Trophoblast cell (in vitro differentiated cells and primary cell): ENCODE data around the gene FTL.

Experiments used
- DNase-seq, 2 donors: peaks; one replicate each; pipeline ENCODE4 v3.0.0-alpha.2; 2016
- H2AFZ ChIP-seq: 2 replicates; pipeline ENCODE4 v1.6.1; 2013; ENCODE audit warnings: low read length, moderate library complexity, mild to moderate bottlenecking; ENCODE audit not compliant: insufficient read depth, poor library complexity
- H2AK5ac ChIP-seq: 2 replicates; pipeline ENCODE4 v1.6.1; 2013; ENCODE audit warnings: mild to moderate bottlenecking, low read length
- H2BK120ac ChIP-seq: 2 replicates; pipeline ENCODE4 v1.6.1; 2013; ENCODE audit warnings: low read length, mild to moderate bottlenecking, moderate library complexity; ENCODE audit not compliant: insufficient read depth, poor library complexity
- H2BK12ac ChIP-seq: 2 replicates; pipeline ENCODE4 v1.6.1; 2013; ENCODE audit warnings: mild to moderate bottlenecking, low read length, moderate library complexity
- H2BK5ac ChIP-seq: 2 replicates; pipeline ENCODE4 v1.6.1; 2013; ENCODE audit warnings: low read length, low read depth, moderate library complexity, mild to moderate bottlenecking; ENCODE audit not compliant: poor library complexity
- H3K14ac ChIP-seq: 2 replicates; pipeline ENCODE4 v1.6.1; 2013; ENCODE audit warnings: mild to moderate bottlenecking, low read length
- H3K18ac ChIP-seq: 2 replicates; pipeline ENCODE4 v1.6.1; 2013; ENCODE audit warnings: mild to moderate bottlenecking, low read length
- H3K23ac ChIP-seq: 2 replicates; pipeline ENCODE4 v1.6.1; 2013; ENCODE audit warnings: low read length
- H3K27ac ChIP-seq: 2 replicates; pipeline ENCODE4 v1.5.1; 2013; ENCODE audit warnings: low read depth, mild to moderate bottlenecking, inconsistent platforms, low read length, moderate library complexity
- H3K27me3 ChIP-seq: 2 replicates; pipeline ENCODE4 v1.6.1; 2013; ENCODE audit warnings: inconsistent platforms, mild to moderate bottlenecking, low read length, moderate library complexity; ENCODE audit not compliant: insufficient read depth
- H3K36me3 ChIP-seq, 2 experiments: 1 replicate in 1 of 2; 2 replicates in 1 of 2; pipeline ENCODE4 v1.6.1; 2013; ENCODE audit warnings: low read length in 2 of 2, mild to moderate bottlenecking in 2 of 2, moderate library complexity in 1 of 2; ENCODE audit not compliant: insufficient read depth in 2 of 2, control insufficient read depth in 1 of 2
- H3K4ac ChIP-seq: 2 replicates; pipeline ENCODE4 v1.6.1; 2013; ENCODE audit warnings: low read depth, mild to moderate bottlenecking, low read length, moderate library complexity
- H3K4me1 ChIP-seq, 2 experiments: 1 replicate in 1 of 2; 2 replicates in 1 of 2; pipeline ENCODE4 v1.6.1; 2013; ENCODE audit warnings: low read length in 2 of 2, mild to moderate bottlenecking in 2 of 2, moderate library complexity in 1 of 2; ENCODE audit not compliant: insufficient read depth in 2 of 2, control insufficient read depth in 1 of 2
- H3K4me2 ChIP-seq: 2 replicates; pipeline ENCODE4 v1.6.1; 2013; ENCODE audit warnings: inconsistent platforms, mild to moderate bottlenecking, low read length, moderate library complexity
- H3K4me3 ChIP-seq: 2 replicates; pipeline ENCODE4 v1.5.1; 2013; ENCODE audit warnings: mild to moderate bottlenecking, low read depth, low read length, inconsistent platforms
- H3K79me1 ChIP-seq: one replicate; pipeline ENCODE4 v1.6.1; 2013; ENCODE audit warnings: low read length
- H3K79me2 ChIP-seq: 2 replicates; pipeline ENCODE4 v1.6.1; 2013; ENCODE audit warnings: low read length, mild to moderate bottlenecking; ENCODE audit not compliant: control insufficient read depth, insufficient read depth, poor library complexity
- H3K9ac ChIP-seq: 2 replicates; pipeline ENCODE4 v1.6.1; 2013; ENCODE audit warnings: mild to moderate bottlenecking, low read length
- H3K9me3 ChIP-seq: 2 replicates; pipeline ENCODE4 v1.6.1; 2013; ENCODE audit warnings: low read depth, mild to moderate bottlenecking, control low read depth, inconsistent platforms, low read length; ENCODE audit not compliant: insufficient read depth
- H4K12ac ChIP-seq: 2 replicates; pipeline ENCODE4 v1.6.1; 2013; ENCODE audit warnings: low read depth, mild to moderate bottlenecking, low read length, moderate library complexity
- H4K8ac ChIP-seq: 2 replicates; pipeline ENCODE4 v1.6.1; 2013; ENCODE audit warnings: low read depth, mild to moderate bottlenecking, low read length, moderate library complexity
- H4K91ac ChIP-seq: one replicate; pipeline ENCODE4 v1.6.1; 2013; ENCODE audit warnings: low read depth, mild to moderate bottlenecking, low read length, moderate library complexity
- WGBS: extraction: QIAGEN DNeasy Blood & Tissue Kit; methylation state at CpG from one replicate; pipeline ENCODE4 v1.1.7; 2013; ENCODE audit warnings: missing lambda C conversion rate; ENCODE audit not compliant: insufficient read length, insufficient coverage; ENCODE audit errors: extremely low coverage; 5-methylcytosine and 5-hydroxymethylcytosine counted together

FTL gene

DNA sequence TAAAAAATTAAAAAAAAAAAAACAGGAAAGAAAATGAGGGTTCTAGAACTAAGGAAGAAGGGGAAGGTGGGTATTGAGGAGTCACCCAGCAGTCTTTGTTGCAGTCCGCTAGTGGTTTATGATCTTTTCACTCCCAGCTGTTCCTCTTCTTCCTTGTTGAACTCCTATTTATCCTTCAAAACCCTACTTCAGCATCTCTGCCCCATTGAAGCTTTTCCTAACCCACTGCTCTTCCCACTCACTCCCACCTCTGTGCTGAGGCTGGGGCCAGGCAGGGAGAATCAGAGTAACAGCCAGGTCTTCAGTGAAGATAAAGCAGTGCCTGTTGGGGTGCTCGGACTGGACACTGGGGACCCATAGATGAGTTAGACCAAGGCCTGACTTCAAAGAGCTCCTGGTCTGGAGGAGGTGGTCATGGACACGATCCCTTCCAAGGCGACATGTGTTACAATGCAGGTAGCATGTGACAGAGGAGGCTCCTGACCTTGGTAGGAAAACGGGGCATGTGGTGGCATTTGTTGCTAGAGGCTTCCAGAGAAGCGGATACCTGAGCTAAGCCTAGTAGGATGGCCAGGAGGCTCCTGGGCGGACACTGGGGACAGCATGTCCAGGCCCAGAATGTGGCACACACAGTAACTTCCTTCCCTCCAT lies 40.0 kb downstream of the FTL start:
- H4K12ac ChIP-seq = no peak overlapping the region
- no CpG with 5 or more reads among the region's 7 CpGs for WGBS
- H3K23ac ChIP-seq = no peak overlapping the region

DNA sequence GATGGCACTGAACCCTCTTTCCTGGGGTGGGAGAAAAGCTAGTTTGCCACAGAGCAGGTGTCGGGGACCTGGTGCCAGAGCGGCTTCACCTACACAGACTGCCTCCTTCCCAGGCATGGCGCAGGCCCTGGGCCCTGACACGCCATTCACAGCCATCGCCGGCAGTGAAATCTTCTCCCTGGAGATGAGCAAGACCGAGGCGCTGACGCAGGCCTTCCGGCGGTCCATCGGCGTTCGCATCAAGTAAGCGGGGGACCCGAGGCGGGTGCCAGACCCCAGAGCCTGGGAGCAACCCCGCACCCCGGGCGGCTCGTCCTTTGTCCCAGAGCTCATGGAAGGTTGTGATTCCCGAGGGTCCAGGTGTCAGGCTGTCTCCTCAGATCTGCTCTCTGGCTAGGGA lies 41.8 kb downstream of the FTL start:
- Histone ChIP-seq H2BK12ac (no peak overlapping the region), H4K8ac (no peak overlapping the region), H3K14ac (no peak overlapping the region), H2BK5ac (no peak overlapping the region), H3K9me3 (peaks cover 2% of the 10 kb centered on the region), H4K91ac (no peak overlapping the region), H3K4me3 (no peak overlapping the region), H3K4ac (no peak overlapping the region), H3K18ac (no peak overlapping the region), H3K23ac (no peak overlapping the region), H3K36me3 (peaks cover 59 to 65% of the 10 kb centered on the region in 2 experiments), H3K9ac (no peak overlapping the region), H3K4me1 (no peaks in the 10 kb centered on the region), H4K12ac (no peak overlapping the region), H3K79me2 (no peaks in the 10 kb centered on the region), H3K79me1 (peaks cover 2% of the 10 kb centered on the region), H3K4me2 (no peak overlapping the region), H3K27ac (no peak overlapping the region), H2BK120ac (no peak overlapping the region), H3K27me3 (no peaks in the 10 kb centered on the region), H2AFZ (no peak overlapping the region), H2AK5ac (no peak overlapping the region)
- no CpG with 5 or more reads among the region's 22 CpGs for WGBS
- no peak for DNase-seq

More for the DNA sequence above, 40.0 kb downstream of the FTL start:
- Histone ChIP-seq H3K18ac (no peak overlapping the region), H3K4me2 (no peak overlapping the region), H3K79me1 (no peaks in the 10 kb centered on the region), H2BK120ac (no peak overlapping the region), H2BK5ac (no peak overlapping the region), H3K36me3 (peaks cover 42 to 50% of the 10 kb centered on the region in 2 experiments), H2AFZ (no peak overlapping the region), H2BK12ac (no peak overlapping the region), H4K8ac (no peak overlapping the region), H4K91ac (no peak overlapping the region), H3K27ac (no peak overlapping the region), H3K9ac (no peak overlapping the region), H3K4ac (no peak overlapping the region), H3K27me3 (no peaks in the 10 kb centered on the region), H3K79me2 (no peaks in the 10 kb centered on the region), H3K4me3 (no peak overlapping the region), H3K4me1 (no peaks in the 10 kb centered on the region), H2AK5ac (no peak overlapping the region), H3K9me3 (no peaks in the 10 kb centered on the region), H3K14ac (no peak overlapping the region)
- DNase-seq = no peak

DNA sequence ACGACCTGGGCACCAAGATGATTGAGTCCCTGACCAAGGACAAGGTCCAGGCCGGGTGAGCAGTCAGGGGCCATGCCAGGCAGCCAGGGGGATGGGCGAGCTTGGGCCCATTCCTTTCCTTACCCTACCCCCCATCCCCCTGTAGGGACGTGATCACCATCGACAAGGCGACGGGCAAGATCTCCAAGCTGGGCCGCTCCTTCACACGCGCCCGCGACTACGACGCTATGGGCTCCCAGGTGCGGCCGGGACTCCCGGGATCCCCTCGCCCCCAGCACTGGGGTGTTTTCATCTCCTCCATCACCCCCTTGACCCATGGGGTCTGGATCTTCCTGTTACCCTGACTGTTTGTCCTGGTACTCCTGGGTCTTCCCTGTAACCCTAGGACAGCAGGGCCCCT lies 44.7 kb downstream of the FTL start:
- no peaks in the 10 kb centered on the region for H3K27me3 ChIP-seq
- no peak overlapping the region for H3K27ac ChIP-seq
- H3K4me1 ChIP-seq = no peaks in the 10 kb centered on the region
- no peaks in the 10 kb centered on the region for H3K79me2 ChIP-seq
- peaks cover 3% of the 10 kb centered on the region for H3K9me3 ChIP-seq
- H2AFZ ChIP-seq = no peak overlapping the region
- no peak overlapping the region for H2BK12ac ChIP-seq
- no peak overlapping the region for H2BK120ac ChIP-seq
- DNase-seq = no peak
- H3K36me3 ChIP-seq = peaks cover 61 to 66% of the 10 kb centered on the region in 2 experiments
- H2BK5ac ChIP-seq = no peak overlapping the region
- no peak overlapping the region for H2AK5ac ChIP-seq
- no peak overlapping the region for H3K14ac ChIP-seq
- no peak overlapping the region for H3K4ac ChIP-seq
- H3K4me2 ChIP-seq = no peak overlapping the region
- H3K18ac ChIP-seq = no peak overlapping the region
- peaks cover 6% of the 10 kb centered on the region for H3K79me1 ChIP-seq
- H4K12ac ChIP-seq = no peak overlapping the region
- no peak overlapping the region for H4K8ac ChIP-seq
- H4K91ac ChIP-seq = no peak overlapping the region
- H3K9ac ChIP-seq = no peak overlapping the region
- WGBS = no CpG with 5 or more reads among the region's 18 CpGs
- H3K23ac ChIP-seq = no peak overlapping the region
- H3K4me3 ChIP-seq = no peak overlapping the region

DNA sequence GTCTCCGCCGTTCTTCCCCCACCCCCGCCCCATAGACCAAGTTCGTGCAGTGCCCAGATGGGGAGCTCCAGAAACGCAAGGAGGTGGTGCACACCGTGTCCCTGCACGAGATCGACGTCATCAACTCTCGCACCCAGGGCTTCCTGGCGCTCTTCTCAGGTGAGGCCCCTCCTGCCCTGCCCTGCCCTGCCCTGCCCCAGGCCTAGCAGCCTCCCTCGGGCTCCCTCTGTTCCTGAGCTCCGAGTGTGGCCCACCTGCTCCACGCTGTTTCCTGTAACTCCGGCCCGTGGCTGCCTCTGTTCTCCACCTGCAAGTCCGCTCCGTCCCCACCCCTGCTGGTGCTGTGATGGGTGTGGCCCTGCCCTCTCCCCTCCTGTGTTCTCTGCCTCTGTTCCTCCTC lies 45.3 kb downstream of the FTL start:
- peaks cover 8% of the 10 kb centered on the region for H3K79me1 ChIP-seq
- H3K9ac ChIP-seq = no peak overlapping the region
- H3K4me1 ChIP-seq = no peaks in the 10 kb centered on the region
- H2BK12ac ChIP-seq = no peak overlapping the region
- H3K23ac ChIP-seq = no peak overlapping the region
- no peak overlapping the region for H2AFZ ChIP-seq
- H3K14ac ChIP-seq = no peak overlapping the region
- no peak overlapping the region for H2AK5ac ChIP-seq
- H3K4me2 ChIP-seq = no peak overlapping the region
- H3K79me2 ChIP-seq = no peaks in the 10 kb centered on the region
- peaks cover 62 to 66% of the 10 kb centered on the region in 2 experiments for H3K36me3 ChIP-seq
- no peak overlapping the region for H4K91ac ChIP-seq
- no peak overlapping the region for H3K4me3 ChIP-seq
- H3K18ac ChIP-seq = no peak overlapping the region
- DNase-seq = no peak
- H4K12ac ChIP-seq = no peak overlapping the region
- no peaks in the 10 kb centered on the region for H3K27me3 ChIP-seq
- H3K4ac ChIP-seq = no peak overlapping the region
- no CpG with 5 or more reads among the region's 18 CpGs for WGBS
- no peak overlapping the region for H4K8ac ChIP-seq
- H3K9me3 ChIP-seq = peaks cover 3% of the 10 kb centered on the region
- no peak overlapping the region for H3K27ac ChIP-seq
- no peak overlapping the region for H2BK120ac ChIP-seq
- no peak overlapping the region for H2BK5ac ChIP-seq
